GM19351 (cell line): ENCODE measurements around the gene GRM6.

ENCODE experiments used
- ATAC-seq: cut with Tn5 transposase; IDR thresholded peaks from one replicate; pipeline ENCODE4 v1.9.1; 2021; ENCODE audit warnings: mild to moderate bottlenecking, moderate library complexity; ENCODE audit not compliant: unreplicated experiment

The GRM6 gene

DNA sequence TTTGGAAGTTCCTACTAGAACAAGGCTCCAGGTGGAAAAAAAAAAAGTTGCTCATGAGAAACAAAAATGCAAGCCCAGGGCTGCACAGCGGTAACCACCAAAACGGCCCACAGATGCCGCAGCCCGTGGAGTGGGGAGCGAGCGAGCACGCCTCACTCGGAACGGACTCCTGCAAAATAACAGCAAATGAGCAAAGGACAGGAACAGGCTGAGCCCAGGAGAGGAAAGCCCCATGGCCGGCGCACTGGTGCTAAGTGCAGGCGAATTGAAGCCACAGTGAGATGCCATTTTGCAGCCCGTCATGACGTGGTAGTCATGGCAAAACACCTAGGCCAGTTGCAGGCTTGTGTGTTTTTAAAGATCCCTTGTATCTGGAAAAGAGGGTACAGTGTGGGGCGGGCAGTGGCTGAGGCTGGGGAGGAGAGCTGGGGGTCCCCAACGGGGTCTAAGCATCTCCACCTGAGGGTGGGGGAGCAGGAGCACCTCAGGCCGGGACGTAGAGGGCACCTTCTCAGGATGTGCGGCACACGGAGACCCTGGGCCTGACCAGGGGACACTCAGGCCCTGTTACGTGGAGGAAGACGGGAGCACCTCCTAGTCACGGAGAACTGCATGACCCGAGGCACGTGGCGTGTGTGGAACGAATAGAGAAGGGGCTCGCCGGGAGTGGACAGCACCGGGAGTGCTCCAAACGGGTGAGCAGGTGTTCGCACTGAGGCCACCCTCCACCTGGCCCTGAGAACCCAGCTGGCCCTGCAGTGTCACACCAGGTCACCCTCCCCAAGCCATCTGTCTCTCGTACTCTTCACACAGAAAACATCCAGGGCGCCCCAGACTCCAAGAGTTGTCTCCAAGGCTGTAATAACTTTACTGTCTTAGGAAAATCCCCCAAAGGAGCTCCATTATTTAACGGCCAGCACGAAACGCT is 10.7 kb downstream of the GRM6 start:
- ATAC-seq, result no peak

DNA sequence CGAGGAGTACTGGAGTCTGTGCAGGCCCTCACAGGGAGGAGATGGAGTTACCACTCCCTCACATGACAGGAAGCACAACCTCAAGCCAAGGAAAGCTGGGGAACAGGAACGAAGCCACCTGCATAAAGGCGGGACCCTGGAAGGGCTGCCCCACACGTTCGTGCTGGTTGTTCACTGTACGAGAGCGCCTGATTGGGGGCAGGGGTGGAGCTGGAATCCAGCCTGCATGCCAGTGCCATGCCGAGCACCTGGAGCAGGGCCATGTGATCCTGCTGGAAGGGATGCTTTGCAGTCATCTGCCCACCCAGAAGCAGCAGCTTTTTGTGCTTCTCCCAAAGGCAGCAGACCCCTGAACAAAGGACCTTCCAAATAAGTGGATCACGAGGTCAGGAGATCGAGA is 11.4 kb downstream of the GRM6 start:
- no peak for ATAC-seq

- ATAC-seq, result no peak
Observed at GRCh38 chr5:178982941-178983340, 12.2 kb downstream of the GRM6 start.

- no peak for ATAC-seq
Observed at GRCh38 chr5:178981381-178981780, 13.7 kb downstream of the GRM6 start.

GRCh38 chr5:178965465-178966055 is 29.6 kb downstream of the GRM6 start:
- ATAC-seq, result no peak

- no peak for ATAC-seq
Observed at GRCh38 chr5:178941361-178941760, 53.8 kb downstream of the GRM6 start.

- ATAC-seq, result no peak
Observed at GRCh38 chr5:178940569-178941360, 54.4 kb downstream of the GRM6 start, which contains the start of gene ZNF454. Gene ZNF454, plus strand, starts transcription at chr5:178941198. Its CDS starts 1,594 bp downstream, at chr5:178942792.

GRCh38 chr5:178931846-178932760 is 63.0 kb downstream of the GRM6 start:
- ATAC-seq, result no peak
